Activated gamma-delta T cell (primary cell): ENCODE data around the gene CASZ1.

ENCODE experiments used
- DNase-seq: peaks from one replicate; lab custom pipeline; 2025; lab: John Stamatoyannopoulos, UW

The CASZ1 gene

GRCh38 chr1:10624256-10625050 is 172.0 kb downstream of the CASZ1 start:
- DNase-seq, result no peak

GRCh38 chr1:10623686-10624145 is 172.7 kb downstream of the CASZ1 start:
- no peak for DNase-seq

- no peak for DNase-seq
Observed at GRCh38 chr1:10622910-10623685, 173.3 kb downstream of the CASZ1 start.

- DNase-seq, result no peak
Observed at GRCh38 chr1:10621906-10622305, 174.5 kb downstream of the CASZ1 start.

- DNase-seq, result no peak
Observed at GRCh38 chr1:10620776-10621175, 175.7 kb downstream of the CASZ1 start.

- DNase-seq, result no peak
Observed at GRCh38 chr1:10617931-10618885, 178.2 kb downstream of the CASZ1 start.

- no peak for DNase-seq
Observed at GRCh38 chr1:10617318-10617717, 179.1 kb downstream of the CASZ1 start.

GRCh38 chr1:10616696-10617095 is 179.8 kb downstream of the CASZ1 start:
- DNase-seq, result no peak

- DNase-seq, result no peak
Observed at GRCh38 chr1:10615932-10616671, 180.3 kb downstream of the CASZ1 start.

GRCh38 chr1:10615332-10615731 is 181.1 kb downstream of the CASZ1 start:
- no peak for DNase-seq

- DNase-seq, result no peak
Observed at GRCh38 chr1:10614377-10615225, 181.8 kb downstream of the CASZ1 start.

GRCh38 chr1:10613861-10614260 is 182.6 kb downstream of the CASZ1 start:
- no peak for DNase-seq

- DNase-seq, result no peak
Observed at GRCh38 chr1:10613340-10613739, 183.1 kb downstream of the CASZ1 start.

- no peak for DNase-seq
Observed at GRCh38 chr1:10612436-10613160, 183.8 kb downstream of the CASZ1 start.

- DNase-seq, result no peak
Observed at GRCh38 chr1:10610901-10611600, 185.4 kb downstream of the CASZ1 start.

GRCh38 chr1:10608690-10609089 is 187.8 kb downstream of the CASZ1 start:
- no peak for DNase-seq

GRCh38 chr1:10607228-10607627 is 189.2 kb downstream of the CASZ1 start:
- no peak for DNase-seq

- no peak for DNase-seq
Observed at GRCh38 chr1:10606064-10606463, 190.4 kb downstream of the CASZ1 start.

GRCh38 chr1:10604966-10605365 is 191.5 kb downstream of the CASZ1 start:
- DNase-seq, result no peak
